ENCODE measurements around the gene DSCAM.

DSCAM gene

GRCh38 chr21:40615505-40616376 is 231.2 kb downstream of the DSCAM start:
- DNase-seq (ENCODE audit: low read depth in 2 of 2) = no peak

GRCh38 chr21:40613546-40614030 is 233.4 kb downstream of the DSCAM start:
- no peak for DNase-seq (ENCODE audit: low read depth in 2 of 2)

- DNase-seq (ENCODE audit: low read depth in 2 of 2) = no peak
These were observed 236.6 kb downstream of the DSCAM start for GRCh38 chr21:40610345-40610744.

- no peak for DNase-seq (ENCODE audit: low read depth in 2 of 2)
These were observed 240.6 kb downstream of the DSCAM start for GRCh38 chr21:40606341-40606740.

- no peak for DNase-seq (ENCODE audit: low read depth in 2 of 2)
These were observed 241.9 kb downstream of the DSCAM start for GRCh38 chr21:40605094-40605493.

GRCh38 chr21:40603774-40604173 is 243.2 kb downstream of the DSCAM start:
- DNase-seq (ENCODE audit: low read depth in 2 of 2) = no peak

GRCh38 chr21:40602080-40602479 is 244.9 kb downstream of the DSCAM start:
- no peak for DNase-seq (ENCODE audit: low read depth in 2 of 2)

GRCh38 chr21:40595806-40596205 is 251.2 kb downstream of the DSCAM start:
- no peak for DNase-seq (ENCODE audit: low read depth in 2 of 2)

GRCh38 chr21:40587736-40588346 is 259.1 kb downstream of the DSCAM start:
- DNase-seq (ENCODE audit: low read depth in 2 of 2) = no peak

GRCh38 chr21:40586575-40586974 is 260.4 kb downstream of the DSCAM start:
- DNase-seq (ENCODE audit: low read depth in 2 of 2) = no peak

GRCh38 chr21:40577285-40578043 is 269.5 kb downstream of the DSCAM start:
- DNase-seq (ENCODE audit: low read depth in 2 of 2) = no peak

- DNase-seq (ENCODE audit: low read depth in 2 of 2) = no peak
These were observed 271.0 kb downstream of the DSCAM start for GRCh38 chr21:40575976-40576375.

- DNase-seq (ENCODE audit: low read depth in 2 of 2) = no peak
These were observed 277.6 kb downstream of the DSCAM start for GRCh38 chr21:40569357-40569756.

GRCh38 chr21:40568807-40569206 is 278.2 kb downstream of the DSCAM start:
- no peak for DNase-seq (ENCODE audit: low read depth in 2 of 2)

- no peak for DNase-seq (ENCODE audit: low read depth in 2 of 2)
These were observed 279.5 kb downstream of the DSCAM start for GRCh38 chr21:40567501-40567900.

GRCh38 chr21:40566486-40566885 is 280.5 kb downstream of the DSCAM start:
- no peak for DNase-seq (ENCODE audit: low read depth in 2 of 2)

- DNase-seq (ENCODE audit: low read depth in 2 of 2) = no peak
These were observed 282.6 kb downstream of the DSCAM start for GRCh38 chr21:40564318-40564717.

GRCh38 chr21:40563900-40564299 is 283.1 kb downstream of the DSCAM start:
- DNase-seq (ENCODE audit: low read depth in 2 of 2) = no peak

- DNase-seq (ENCODE audit: low read depth in 2 of 2) = no peak
These were observed 284.5 kb downstream of the DSCAM start for GRCh38 chr21:40562242-40563002.

- DNase-seq (ENCODE audit: low read depth in 2 of 2) = no peak
These were observed 290.5 kb downstream of the DSCAM start for GRCh38 chr21:40556442-40556968.

- no peak for DNase-seq (ENCODE audit: low read depth in 2 of 2)
These were observed 291.9 kb downstream of the DSCAM start for GRCh38 chr21:40555021-40555528.
